ENCODE data around the gene PKHD1.

GRCh38 chr6:51775942-51776860 lies 311.2 kb downstream of the PKHD1 start:
- no peak for TF ChIP-seq CTCF (IDR thresholded peaks at IDR 0.05)
- no peak for TF ChIP-seq POLR2A (IDR thresholded peaks at IDR 0.05)

Data from uterus (tissue), 2 donors.